Panc1 (cell line): ENCODE results near the gene CRELD1. TPM values are rescaled to one million over a fixed set of nuclear protein-coding genes. Genes with fewer than 3 reads are reported as not detected.

ENCODE experiments used
- ATAC-seq: fragments of 200-7000 bp; cut with Tn5 transposase; 2 replicates; pipeline ENCODE4 v1.9.1; 2020; ENCODE audit warnings: mild to moderate bottlenecking, moderate library complexity
- BruUV-seq: library from RNA; stranded (reverse); fragments of 400-500 nt; replicated peaks from 2 replicates; lab custom pipeline; 2021; lab: Mats Ljungman, UMichigan
- CTCF ChIA-PET: fragments of 300-600 bp; sonication (Branson Sonifier 250); formaldehyde crosslinking; loops from one replicate; lab custom pipeline; 2022; ENCODE audit warnings: antibody characterized with exemption; lab: Charles Lee
- POLR2A ChIA-PET: fragments of 300-600 bp; sonication (Branson Sonifier 250); formaldehyde crosslinking; loops from one replicate; lab custom pipeline; 2022; ENCODE audit warnings: antibody characterized with exemption; lab: Charles Lee
- DNase-seq: peaks from one replicate; pipeline ENCODE4 v3.0.0-alpha.2; 2010; ENCODE audit warnings: low read depth, low spot score
- H3K27ac ChIP-seq: 2 replicates; pipeline ENCODE4 v1.5.1; 2011; ENCODE audit warnings: mild to moderate bottlenecking, low read length, inconsistent platforms
- H3K27me3 ChIP-seq: fragments of 200-500 bp; sonication (Bioruptor generic); 2 replicates; pipeline ENCODE4 v1.6.0; 2014; ENCODE audit warnings: low read length, inconsistent platforms; ENCODE audit not compliant: control insufficient read depth, insufficient read depth
- H3K36me3 ChIP-seq: fragments of 200-500 bp; sonication (Bioruptor generic); 2 replicates; pipeline ENCODE4 v1.5.1; 2014; ENCODE audit warnings: inconsistent platforms, mild to moderate bottlenecking, low read length, moderate library complexity; ENCODE audit not compliant: control insufficient read depth, insufficient read depth
- H3K4me1 ChIP-seq: 2 replicates; pipeline ENCODE4 v1.5.1; 2011; ENCODE audit warnings: inconsistent platforms, mild to moderate bottlenecking, low read length, moderate library complexity; ENCODE audit not compliant: control insufficient read depth, insufficient read depth
- H3K4me3 ChIP-seq, 2 experiments: 2 replicates each; pipeline ENCODE4 v1.5.1; 2011 to 2012; ENCODE audit warnings: low read depth in 2 of 2, low read length in 2 of 2, mild to moderate bottlenecking in 2 of 2, inconsistent platforms in 1 of 2, moderate library complexity in 1 of 2
- H3K9me3 ChIP-seq: fragments of 200-500 bp; sonication (Bioruptor generic); 2 replicates; pipeline ENCODE4 v1.5.1; 2014; ENCODE audit warnings: low read depth, mild to moderate bottlenecking, inconsistent platforms, low read length, moderate library complexity; ENCODE audit not compliant: control insufficient read depth, insufficient read depth
- POLR2AphosphoS5 ChIP-seq: IDR thresholded peaks from 2 replicates; pipeline ENCODE4 v1.6.1; 2012; ENCODE audit warnings: mild to moderate bottlenecking, low read depth, low read length, moderate library complexity
- SIN3A ChIP-seq: IDR thresholded peaks from 2 replicates; pipeline ENCODE4 v1.6.1; 2012; ENCODE audit warnings: low read depth, mild to moderate bottlenecking, low read length, moderate library complexity, borderline replicate concordance; ENCODE audit not compliant: insufficient read depth
- TCF7L2 ChIP-seq: IDR thresholded peaks from 2 replicates; pipeline ENCODE4 v1.6.1; 2011; ENCODE audit warnings: mild to moderate bottlenecking, low read depth, low read length, inconsistent platforms
- in situ Hi-C: cut with HindIII; loops from 2 replicates; pipeline ENCODE4 v1.10.0; 2016; ENCODE audit warnings: low sequenced_read_pairs, low pct_unique_long_range_greater_than_20kb
- intact Hi-C: fragments of 100-400 bp; cut with micrococcal nuclease; formaldehyde crosslinking; loops from one replicate; pipeline ENCODE4 v1.10.0; 2022; ENCODE audit not compliant: unreplicated experiment
- total RNA-seq: library from RNA; stranded (reverse); gene quantifications from one replicate; pipeline ENCODE4 v1.2.1, GENCODE V29; 2021; ENCODE audit not compliant: unreplicated experiment
- TF ChIP-seq, protein P1 (sequence below), 2 experiments: IDR thresholded peaks; 2 replicates each; pipeline ENCODE4 v1.6.1; 2011 to 2012; ENCODE audit warnings: low read depth in 2 of 2, control low read depth in 1 of 2, low read length in 1 of 2, mild to moderate bottlenecking in 1 of 2, moderate library complexity in 1 of 2; ENCODE audit not compliant: insufficient read depth in 1 of 2
- TF ChIP-seq, protein P2 (sequence below): fragments of 450-650 bp; IDR thresholded peaks from 2 replicates; pipeline ENCODE4 v1.5.1; 2017; ENCODE audit warnings: mild to moderate bottlenecking

CRELD1 gene
- total RNA-seq, 1 experiment from 2014 or later = 15.4 TPM

DNA sequence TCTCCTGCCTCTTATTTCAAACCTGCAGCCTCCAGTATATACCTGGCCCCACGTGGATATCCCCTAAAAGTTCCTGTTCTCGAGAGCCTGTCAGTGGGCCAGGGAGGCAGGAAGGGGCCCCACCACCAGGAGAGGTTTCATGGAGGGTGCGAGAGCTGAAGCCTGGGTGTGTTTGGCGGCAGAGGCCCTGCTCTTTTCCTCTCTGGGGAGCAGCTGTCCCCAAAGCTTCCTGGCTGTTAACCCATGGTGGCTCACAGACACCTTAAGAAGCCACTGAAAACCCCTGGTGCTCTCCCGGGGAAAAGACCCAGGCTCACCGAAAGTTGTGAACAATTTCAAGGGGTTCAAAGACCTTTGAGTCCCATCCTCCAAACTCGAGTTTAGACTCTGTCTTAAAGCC, 17.5 kb downstream of the CRELD1 start:
- ChIA-PET POLR2A (no interaction called here), CTCF (no interaction called here)
- H3K4me3 ChIP-seq = no peak overlapping the region
- H3K4me1 ChIP-seq = no peaks in the 10 kb centered on the region
- intact Hi-C loops = no loop called here
- H3K36me3 ChIP-seq = no peaks in the 10 kb centered on the region
- BruUV-seq = no TSS peak
- no peaks in the 10 kb centered on the region for H3K27me3 ChIP-seq
- in situ Hi-C loops = no loop called here
- no peak for ATAC-seq
- no peak overlapping the region for H3K27ac ChIP-seq
- no peak for TF ChIP-seq SIN3A
- TF ChIP-seq, protein P1, sequence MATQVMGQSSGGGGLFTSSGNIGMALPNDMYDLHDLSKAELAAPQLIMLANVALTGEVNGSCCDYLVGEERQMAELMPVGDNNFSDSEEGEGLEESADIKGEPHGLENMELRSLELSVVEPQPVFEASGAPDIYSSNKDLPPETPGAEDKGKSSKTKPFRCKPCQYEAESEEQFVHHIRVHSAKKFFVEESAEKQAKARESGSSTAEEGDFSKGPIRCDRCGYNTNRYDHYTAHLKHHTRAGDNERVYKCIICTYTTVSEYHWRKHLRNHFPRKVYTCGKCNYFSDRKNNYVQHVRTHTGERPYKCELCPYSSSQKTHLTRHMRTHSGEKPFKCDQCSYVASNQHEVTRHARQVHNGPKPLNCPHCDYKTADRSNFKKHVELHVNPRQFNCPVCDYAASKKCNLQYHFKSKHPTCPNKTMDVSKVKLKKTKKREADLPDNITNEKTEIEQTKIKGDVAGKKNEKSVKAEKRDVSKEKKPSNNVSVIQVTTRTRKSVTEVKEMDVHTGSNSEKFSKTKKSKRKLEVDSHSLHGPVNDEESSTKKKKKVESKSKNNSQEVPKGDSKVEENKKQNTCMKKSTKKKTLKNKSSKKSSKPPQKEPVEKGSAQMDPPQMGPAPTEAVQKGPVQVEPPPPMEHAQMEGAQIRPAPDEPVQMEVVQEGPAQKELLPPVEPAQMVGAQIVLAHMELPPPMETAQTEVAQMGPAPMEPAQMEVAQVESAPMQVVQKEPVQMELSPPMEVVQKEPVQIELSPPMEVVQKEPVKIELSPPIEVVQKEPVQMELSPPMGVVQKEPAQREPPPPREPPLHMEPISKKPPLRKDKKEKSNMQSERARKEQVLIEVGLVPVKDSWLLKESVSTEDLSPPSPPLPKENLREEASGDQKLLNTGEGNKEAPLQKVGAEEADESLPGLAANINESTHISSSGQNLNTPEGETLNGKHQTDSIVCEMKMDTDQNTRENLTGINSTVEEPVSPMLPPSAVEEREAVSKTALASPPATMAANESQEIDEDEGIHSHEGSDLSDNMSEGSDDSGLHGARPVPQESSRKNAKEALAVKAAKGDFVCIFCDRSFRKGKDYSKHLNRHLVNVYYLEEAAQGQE (IDR thresholded peaks at IDR 0.05; ENCODE audit: insufficient read depth in 1 of 2, low read depth in 2 of 2, low read length in 1 of 2) = no peak
- TF ChIP-seq TCF7L2 = no peak
- TF ChIP-seq, protein P2, sequence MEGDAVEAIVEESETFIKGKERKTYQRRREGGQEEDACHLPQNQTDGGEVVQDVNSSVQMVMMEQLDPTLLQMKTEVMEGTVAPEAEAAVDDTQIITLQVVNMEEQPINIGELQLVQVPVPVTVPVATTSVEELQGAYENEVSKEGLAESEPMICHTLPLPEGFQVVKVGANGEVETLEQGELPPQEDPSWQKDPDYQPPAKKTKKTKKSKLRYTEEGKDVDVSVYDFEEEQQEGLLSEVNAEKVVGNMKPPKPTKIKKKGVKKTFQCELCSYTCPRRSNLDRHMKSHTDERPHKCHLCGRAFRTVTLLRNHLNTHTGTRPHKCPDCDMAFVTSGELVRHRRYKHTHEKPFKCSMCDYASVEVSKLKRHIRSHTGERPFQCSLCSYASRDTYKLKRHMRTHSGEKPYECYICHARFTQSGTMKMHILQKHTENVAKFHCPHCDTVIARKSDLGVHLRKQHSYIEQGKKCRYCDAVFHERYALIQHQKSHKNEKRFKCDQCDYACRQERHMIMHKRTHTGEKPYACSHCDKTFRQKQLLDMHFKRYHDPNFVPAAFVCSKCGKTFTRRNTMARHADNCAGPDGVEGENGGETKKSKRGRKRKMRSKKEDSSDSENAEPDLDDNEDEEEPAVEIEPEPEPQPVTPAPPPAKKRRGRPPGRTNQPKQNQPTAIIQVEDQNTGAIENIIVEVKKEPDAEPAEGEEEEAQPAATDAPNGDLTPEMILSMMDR = no peak
- no peak for TF ChIP-seq POLR2AphosphoS5
- no peak for DNase-seq
- H3K9me3 ChIP-seq = no peaks in the 10 kb centered on the region

DNA sequence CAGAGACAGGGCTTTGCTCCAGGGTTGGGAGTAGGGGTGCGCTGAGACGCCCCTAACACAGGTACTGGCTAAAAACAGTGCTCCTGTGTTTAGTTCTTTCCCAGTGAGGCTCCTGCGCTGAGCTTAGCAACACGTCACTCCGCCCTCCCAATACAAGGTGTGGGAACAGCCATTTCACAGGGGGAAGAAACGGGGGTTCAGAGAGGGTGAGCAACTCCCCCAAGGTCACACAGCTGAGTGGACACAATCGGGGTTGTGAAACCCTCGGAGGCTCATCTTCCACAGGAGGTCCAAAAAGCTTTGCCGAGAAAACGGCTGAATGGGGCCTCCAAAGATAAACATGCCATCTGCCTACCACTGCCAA, 17.9 kb downstream of the CRELD1 start:
- DNase-seq (no peak), ATAC-seq (no peak)
- Histone ChIP-seq H3K9me3 (no peaks in the 10 kb centered on the region), H3K4me1 (no peaks in the 10 kb centered on the region), H3K36me3 (no peaks in the 10 kb centered on the region), H3K27ac (no peak overlapping the region), H3K27me3 (no peaks in the 10 kb centered on the region), H3K4me3 (peak overlapping the region; percentile 36 to 47)
- TF ChIP-seq POLR2AphosphoS5 (no peak), SIN3A (no peak), TCF7L2 (no peak)
- TF ChIP-seq, protein P2 = no peak
- TF ChIP-seq, protein P1 (IDR thresholded peaks at IDR 0.05; ENCODE audit: insufficient read depth in 1 of 2, low read depth in 2 of 2, low read length in 1 of 2) = no peak
- in situ Hi-C loops (no loop called here), intact Hi-C loops (no loop called here)
- POLR2A ChIA-PET = interaction anchor here (0.6 kb wide), 1 partner anchor 9 kb away, joined by 3 read pairs; no protein-coding TSS in a partner anchor
- BruUV-seq = no TSS peak
- CTCF ChIA-PET = no interaction called here
